Hepatocyte (in vitro differentiated cells): ENCODE measurements around the gene OGFOD1.

Experiments used
- CTCF ChIP-seq: fragments of 200-600 bp; sonication (generic); IDR thresholded peaks from 2 replicates; pipeline ENCODE4 v1.5.1; 2016; ENCODE audit warnings: antibody characterized with exemption, mild to moderate bottlenecking; ENCODE audit not compliant: poor library complexity
- EZH2phosphoT487 ChIP-seq: fragments of 200-600 bp; sonication (generic); IDR thresholded peaks from one replicate; pipeline ENCODE4 v1.6.1; 2018; ENCODE audit warnings: antibody characterized with exemption, mild to moderate bottlenecking, low read depth, moderate library complexity; ENCODE audit not compliant: unreplicated experiment, severe bottlenecking

- TF ChIP-seq CTCF (no peak), EZH2phosphoT487 (no peak)
Measured at GRCh38 chr16:56515665-56516064, 64.3 kb downstream of the OGFOD1 start.
